ENCODE measurements around the gene REEP3.

REEP3 gene

DNA sequence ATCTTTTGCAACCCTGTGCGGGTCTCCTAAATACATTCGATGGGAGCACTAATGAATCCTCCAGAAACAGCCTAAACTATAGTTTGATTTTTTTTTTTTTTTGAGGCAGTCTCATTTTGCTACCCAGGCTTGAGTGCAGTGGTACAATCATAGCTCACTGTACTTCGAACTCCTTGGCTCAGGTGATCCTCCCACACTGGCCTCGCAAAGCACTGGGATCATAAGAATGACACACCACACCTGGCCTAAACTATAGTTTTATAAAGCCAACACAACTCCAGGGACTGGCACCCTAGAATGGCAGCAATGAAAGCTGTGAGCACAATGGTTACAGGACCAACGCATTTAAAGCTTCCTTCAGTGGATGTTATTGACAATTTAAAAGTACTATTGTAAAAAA lies 41.0 kb upstream of the REEP3 start:
- Histone ChIP-seq H3K79me1 (replicated peaks; ENCODE audit: low read length, poor library complexity, severe bottlenecking) (peaks cover 13% of the 10 kb centered on the region), H3K14ac (ENCODE audit: low read length in 2 of 2) (no peak overlapping the region), H3K9ac (ENCODE audit: low read length) (no peak overlapping the region), H4K8ac (ENCODE audit: low read length) (no peak overlapping the region), H3K4me1 (ENCODE audit: control insufficient read depth, insufficient read depth, low read depth, low read length) (peaks cover 2% of the 10 kb centered on the region), H2BK120ac (ENCODE audit: low read depth, low read length) (no peak overlapping the region), H2AK5ac (ENCODE audit: low read length, severe bottlenecking) (no peak overlapping the region), H3K4me3 (ENCODE audit: insufficient read depth in 1 of 2, low read depth in 1 of 2, low read length in 2 of 2) (no peak overlapping the region), H2AFZ (ENCODE audit: low read depth, low read length) (no peak overlapping the region), H3K4me2 (ENCODE audit: low read length, poor library complexity, severe bottlenecking) (no peak overlapping the region), H3K27ac (ENCODE audit: low read length, poor library complexity, severe bottlenecking) (no peak overlapping the region), H3K4ac (ENCODE audit: low read depth in 1 of 2, low read length in 2 of 2) (no peak overlapping the region), H3K18ac (ENCODE audit: low read depth in 1 of 2, low read length in 2 of 2) (no peak overlapping the region), H4K91ac (ENCODE audit: low read length) (no peak overlapping the region), H3K23ac (ENCODE audit: low read length in 2 of 2) (no peak overlapping the region), H2BK5ac (ENCODE audit: low read depth, low read length, poor library complexity, severe bottlenecking) (no peak overlapping the region), H3K27me3 (ENCODE audit: control insufficient read depth in 1 of 2, insufficient read depth in 1 of 2, low read length in 2 of 2) (no peaks in the 10 kb centered on the region), H2BK12ac (ENCODE audit: low read length in 2 of 2) (no peak overlapping the region), H2BK15ac (ENCODE audit: low read depth, poor library complexity, severe bottlenecking) (no peak overlapping the region), H3K36me3 (ENCODE audit: control insufficient read depth in 1 of 2, insufficient read depth in 2 of 2, low read depth in 1 of 2, low read length in 2 of 2) (no peaks in the 10 kb centered on the region), H3K9me3 (ENCODE audit: control insufficient read depth, low read length) (no peaks in the 10 kb centered on the region)
- DNase-seq = no peak
- 99% methylated on average over 4 of the region's 5 CpGs for WGBS

DNA sequence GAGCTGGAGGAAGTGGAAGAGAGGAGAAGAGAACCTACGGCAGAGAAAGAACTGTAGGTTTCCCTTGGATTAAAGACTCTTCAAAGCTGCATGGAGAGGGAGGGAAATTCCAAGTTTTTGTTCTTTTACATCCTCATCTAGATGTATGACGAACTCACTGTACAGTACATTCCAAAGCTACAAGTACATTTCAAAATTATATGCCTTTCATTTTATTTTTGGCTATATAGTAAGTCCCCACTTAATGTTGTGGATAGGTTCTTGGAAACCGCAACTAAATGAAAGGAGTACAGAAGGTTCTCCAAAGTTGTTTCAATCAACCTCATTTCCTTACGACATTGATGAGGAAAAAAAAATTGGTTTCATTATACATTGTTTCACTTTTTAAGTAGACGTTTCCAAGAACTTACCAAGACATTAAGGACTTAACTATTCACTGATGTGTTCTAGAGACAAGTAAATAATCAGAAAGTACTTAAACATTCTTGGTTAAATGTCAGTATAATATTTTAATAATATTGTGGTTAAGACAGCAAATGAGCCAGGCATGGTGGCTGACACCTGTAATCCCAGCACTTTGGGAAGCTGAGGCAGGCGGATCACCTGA lies 39.3 kb upstream of the REEP3 start:
- Histone ChIP-seq H3K23ac (ENCODE audit: low read length in 2 of 2) (no peak overlapping the region), H3K27ac (ENCODE audit: low read length, poor library complexity, severe bottlenecking) (no peak overlapping the region), H2BK15ac (ENCODE audit: low read depth, poor library complexity, severe bottlenecking) (no peak overlapping the region), H3K4me3 (ENCODE audit: insufficient read depth in 1 of 2, low read depth in 1 of 2, low read length in 2 of 2) (no peak overlapping the region), H3K36me3 (ENCODE audit: control insufficient read depth in 1 of 2, insufficient read depth in 2 of 2, low read depth in 1 of 2, low read length in 2 of 2) (no peaks in the 10 kb centered on the region), H2AK5ac (ENCODE audit: low read length, severe bottlenecking) (no peak overlapping the region), H3K9ac (ENCODE audit: low read length) (peak overlapping the region; percentile 16), H3K9me3 (ENCODE audit: control insufficient read depth, low read length) (no peaks in the 10 kb centered on the region), H3K79me1 (replicated peaks; ENCODE audit: low read length, poor library complexity, severe bottlenecking) (peaks cover 13% of the 10 kb centered on the region), H2AFZ (ENCODE audit: low read depth, low read length) (no peak overlapping the region), H4K91ac (ENCODE audit: low read length) (no peak overlapping the region), H3K4me1 (ENCODE audit: control insufficient read depth, insufficient read depth, low read depth, low read length) (peaks cover 2% of the 10 kb centered on the region), H4K8ac (ENCODE audit: low read length) (no peak overlapping the region), H2BK120ac (ENCODE audit: low read depth, low read length) (no peak overlapping the region), H2BK5ac (ENCODE audit: low read depth, low read length, poor library complexity, severe bottlenecking) (no peak overlapping the region), H3K4ac (ENCODE audit: low read depth in 1 of 2, low read length in 2 of 2) (no peak overlapping the region), H3K14ac (ENCODE audit: low read length in 2 of 2) (no peak overlapping the region), H3K18ac (ENCODE audit: low read depth in 1 of 2, low read length in 2 of 2) (no peak overlapping the region), H2BK12ac (ENCODE audit: low read length in 2 of 2) (no peak overlapping the region), H3K4me2 (ENCODE audit: low read length, poor library complexity, severe bottlenecking) (no peak overlapping the region), H3K27me3 (ENCODE audit: control insufficient read depth in 1 of 2, insufficient read depth in 1 of 2, low read length in 2 of 2) (no peaks in the 10 kb centered on the region)
- no peak for DNase-seq
- 88% methylated on average over 1 of the region's 6 CpGs for WGBS

DNA sequence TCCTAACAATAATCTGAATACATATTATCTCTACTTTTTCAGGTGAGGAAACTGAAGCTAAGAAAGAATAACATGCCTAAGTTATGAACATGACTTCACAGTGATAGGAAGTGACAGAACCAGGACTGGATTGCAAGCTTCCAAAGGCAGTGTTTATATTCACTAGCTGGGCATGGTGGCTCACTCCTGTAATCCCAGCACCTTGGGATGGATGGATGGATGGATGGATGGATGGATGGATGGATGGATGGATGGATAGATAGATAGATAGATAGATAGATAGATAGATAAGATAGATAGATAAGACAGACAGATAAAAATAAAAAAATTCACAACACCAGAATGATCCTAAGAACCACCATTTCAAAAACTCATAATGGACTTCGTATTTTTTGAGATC lies 37.2 kb upstream of the REEP3 start:
- no peak overlapping the region for H2AFZ ChIP-seq (ENCODE audit: low read depth, low read length)
- no peaks in the 10 kb centered on the region for H3K36me3 ChIP-seq (ENCODE audit: control insufficient read depth in 1 of 2, insufficient read depth in 2 of 2, low read depth in 1 of 2, low read length in 2 of 2)
- no peak overlapping the region for H3K4ac ChIP-seq (ENCODE audit: low read depth in 1 of 2, low read length in 2 of 2)
- no peak overlapping the region for H2BK5ac ChIP-seq (ENCODE audit: low read depth, low read length, poor library complexity, severe bottlenecking)
- H3K23ac ChIP-seq (ENCODE audit: low read length in 2 of 2) = no peak overlapping the region
- H3K4me1 ChIP-seq (ENCODE audit: control insufficient read depth, insufficient read depth, low read depth, low read length) = no peaks in the 10 kb centered on the region
- no peak for DNase-seq
- H4K91ac ChIP-seq (ENCODE audit: low read length) = no peak overlapping the region
- H3K9ac ChIP-seq (ENCODE audit: low read length) = no peak overlapping the region
- no peak overlapping the region for H2AK5ac ChIP-seq (ENCODE audit: low read length, severe bottlenecking)
- H2BK15ac ChIP-seq (ENCODE audit: low read depth, poor library complexity, severe bottlenecking) = no peak overlapping the region
- H3K4me2 ChIP-seq (ENCODE audit: low read length, poor library complexity, severe bottlenecking) = no peak overlapping the region
- H3K79me1 ChIP-seq (replicated peaks; ENCODE audit: low read length, poor library complexity, severe bottlenecking) = peaks cover 22% of the 10 kb centered on the region
- H4K8ac ChIP-seq (ENCODE audit: low read length) = no peak overlapping the region
- no peak overlapping the region for H2BK12ac ChIP-seq (ENCODE audit: low read length in 2 of 2)
- no peak overlapping the region for H2BK120ac ChIP-seq (ENCODE audit: low read depth, low read length)
- H3K9me3 ChIP-seq (ENCODE audit: control insufficient read depth, low read length) = no peaks in the 10 kb centered on the region
- H3K14ac ChIP-seq (ENCODE audit: low read length in 2 of 2) = no peak overlapping the region
- no peaks in the 10 kb centered on the region for H3K27me3 ChIP-seq (ENCODE audit: control insufficient read depth in 1 of 2, insufficient read depth in 1 of 2, low read length in 2 of 2)
- H3K27ac ChIP-seq (ENCODE audit: low read length, poor library complexity, severe bottlenecking) = no peak overlapping the region
- H3K4me3 ChIP-seq (ENCODE audit: insufficient read depth in 1 of 2, low read depth in 1 of 2, low read length in 2 of 2) = no peak overlapping the region
- no CpG with 5 or more reads among the region's 1 CpG for WGBS
- no peak overlapping the region for H3K18ac ChIP-seq (ENCODE audit: low read depth in 1 of 2, low read length in 2 of 2)

DNA sequence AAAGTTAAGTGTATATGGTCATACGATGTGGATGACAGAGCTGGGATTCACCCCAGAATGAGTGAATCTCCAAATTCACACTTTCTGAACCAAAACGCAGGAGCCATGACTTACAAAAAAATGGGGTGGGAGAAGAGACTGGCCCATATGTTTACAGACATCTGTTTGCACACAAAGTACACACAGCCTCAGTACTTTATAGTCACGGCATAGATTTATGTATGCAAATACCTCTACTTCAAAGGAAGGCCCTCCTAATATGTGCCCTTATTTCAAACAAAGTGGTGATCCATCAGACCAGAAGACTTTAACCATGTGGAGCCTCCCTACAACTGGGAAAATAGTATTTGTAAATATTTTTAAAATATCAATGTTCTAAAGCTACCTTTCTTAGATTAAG lies 33.2 kb upstream of the REEP3 start:
- no peak overlapping the region for H2BK15ac ChIP-seq (ENCODE audit: low read depth, poor library complexity, severe bottlenecking)
- H3K9ac ChIP-seq (ENCODE audit: low read length) = no peak overlapping the region
- no peak overlapping the region for H2BK5ac ChIP-seq (ENCODE audit: low read depth, low read length, poor library complexity, severe bottlenecking)
- H2AFZ ChIP-seq (ENCODE audit: low read depth, low read length) = no peak overlapping the region
- H3K14ac ChIP-seq (ENCODE audit: low read length in 2 of 2) = no peak overlapping the region
- peaks cover 25% of the 10 kb centered on the region for H3K79me1 ChIP-seq (replicated peaks; ENCODE audit: low read length, poor library complexity, severe bottlenecking)
- H3K4me3 ChIP-seq (ENCODE audit: insufficient read depth in 1 of 2, low read depth in 1 of 2, low read length in 2 of 2) = no peak overlapping the region
- peaks cover 0 to 5% of the 10 kb centered on the region in 2 experiments for H3K36me3 ChIP-seq (ENCODE audit: control insufficient read depth in 1 of 2, insufficient read depth in 2 of 2, low read depth in 1 of 2, low read length in 2 of 2)
- H3K27ac ChIP-seq (ENCODE audit: low read length, poor library complexity, severe bottlenecking) = no peak overlapping the region
- H4K8ac ChIP-seq (ENCODE audit: low read length) = no peak overlapping the region
- no peaks in the 10 kb centered on the region for H3K9me3 ChIP-seq (ENCODE audit: control insufficient read depth, low read length)
- no peak overlapping the region for H3K23ac ChIP-seq (ENCODE audit: low read length in 2 of 2)
- no peak overlapping the region for H4K91ac ChIP-seq (ENCODE audit: low read length)
- no peak overlapping the region for H3K4me2 ChIP-seq (ENCODE audit: low read length, poor library complexity, severe bottlenecking)
- H2BK12ac ChIP-seq (ENCODE audit: low read length in 2 of 2) = no peak overlapping the region
- H3K4me1 ChIP-seq (ENCODE audit: control insufficient read depth, insufficient read depth, low read depth, low read length) = peaks cover 4% of the 10 kb centered on the region
- no peak overlapping the region for H3K4ac ChIP-seq (ENCODE audit: low read depth in 1 of 2, low read length in 2 of 2)
- WGBS = 93% methylated on average over 3 of the region's 3 CpGs
- no peak overlapping the region for H3K18ac ChIP-seq (ENCODE audit: low read depth in 1 of 2, low read length in 2 of 2)
- no peak overlapping the region for H2AK5ac ChIP-seq (ENCODE audit: low read length, severe bottlenecking)
- DNase-seq = no peak
- H3K27me3 ChIP-seq (ENCODE audit: control insufficient read depth in 1 of 2, insufficient read depth in 1 of 2, low read length in 2 of 2) = no peaks in the 10 kb centered on the region
- no peak overlapping the region for H2BK120ac ChIP-seq (ENCODE audit: low read depth, low read length)

All from mesenchymal stem cell (in vitro differentiated cells and primary cell).